ENCODE data around the gene ZNF565. TPM values are rescaled to one million over a fixed set of nuclear protein-coding genes. Genes with fewer than 3 reads are reported as not detected.
"Not testable (repeated sequence)": the region's sequence is repeated elsewhere in the genome, so short reads cannot be mapped to it uniquely, and the experiment has no call there.

Gene ZNF565
- polyA plus RNA-seq, 3 donors from 2014 or later: 2.9 to 7.6 (median 2.9) TPM

- no peak overlapping the region for H3K4me3 Mint-ChIP-seq
- H3K4me1 Mint-ChIP-seq: no peaks in the 10 kb centered on the region
- peaks cover 77 to 85% (median 81%) of the 10 kb centered on the region in 3 donors for H3K36me3 Mint-ChIP-seq
- H3K9me3 Mint-ChIP-seq: peaks cover 54 to 92% (median 86%) of the 10 kb centered on the region in 6 donors
- DNase-seq: no peak
- no peaks in the 10 kb centered on the region for H3K27me3 Mint-ChIP-seq (ENCODE audit: low read depth in 3 of 3)
- no peak overlapping the region for H3K27ac Mint-ChIP-seq
Observed at GRCh38 chr19:36236946-36237310, 22.5 kb upstream of the ZNF565 start.

- H3K36me3 Mint-ChIP-seq: peaks cover 77 to 86% (median 86%) of the 10 kb centered on the region in 3 donors
- no peak overlapping the region for H3K4me3 Mint-ChIP-seq
- no peak overlapping the region for H3K27ac Mint-ChIP-seq
- peaks cover 52 to 87% (median 81%) of the 10 kb centered on the region in 6 donors for H3K9me3 Mint-ChIP-seq
- no peaks in the 10 kb centered on the region for H3K4me1 Mint-ChIP-seq
- DNase-seq: no peak
- no peaks in the 10 kb centered on the region for H3K27me3 Mint-ChIP-seq (ENCODE audit: low read depth in 3 of 3)
Observed at GRCh38 chr19:36236304-36236945, 22.0 kb upstream of the ZNF565 start.

GRCh38 chr19:36233626-36234025 lies 19.2 kb upstream of the ZNF565 start:
- H3K27me3 Mint-ChIP-seq (ENCODE audit: low read depth in 3 of 3); DNase-seq; H3K27ac Mint-ChIP-seq; H3K4me3 Mint-ChIP-seq; H3K4me1 Mint-ChIP-seq: not testable (repeated sequence)
- Mint-ChIP-seq H3K9me3 (peaks cover 43 to 65% (median 61%) of the 10 kb centered on the region in 6 donors), H3K36me3 (peaks cover 77 to 92% (median 91%) of the 10 kb centered on the region in 3 donors)

- peaks cover 30 to 55% of the 10 kb centered on the region in 2 donors for H3K4me1 Mint-ChIP-seq
- no peak for DNase-seq
- H3K36me3 Mint-ChIP-seq: peaks cover 35 to 36% (median 36%) of the 10 kb centered on the region in 3 donors
- peaks cover 0 to 4% (median under 1%) of the 10 kb centered on the region in 6 donors for H3K9me3 Mint-ChIP-seq
- peak overlapping the region in 5 of 6 donors; percentile 18 to 77 (median 43) for H3K27ac Mint-ChIP-seq
- peak overlapping the region in 3 of 5 donors; percentile 5 to 38 (median 6) for H3K4me3 Mint-ChIP-seq
- peaks cover 0 to under 1% (median 0%) of the 10 kb centered on the region in 3 donors for H3K27me3 Mint-ChIP-seq (ENCODE audit: low read depth in 3 of 3)
Observed at GRCh38 chr19:36225219-36225892, 10.9 kb upstream of the ZNF565 start.

- H3K27ac Mint-ChIP-seq: no peak overlapping the region
- H3K9me3 Mint-ChIP-seq: no peaks in the 10 kb centered on the region
- H3K4me3 Mint-ChIP-seq: no peak overlapping the region
Observed at GRCh38 chr19:36222503-36222902, 8.0 kb upstream of the ZNF565 start.

GRCh38 chr19:36221474-36221873 lies 7.0 kb upstream of the ZNF565 start:
- no peak for DNase-seq
- H3K9me3 Mint-ChIP-seq: no peaks in the 10 kb centered on the region
- H3K4me1 Mint-ChIP-seq: peaks cover 47 to 67% of the 10 kb centered on the region in 2 donors
- H3K4me3 Mint-ChIP-seq: no peak overlapping the region
- peaks cover 18 to 27% (median 19%) of the 10 kb centered on the region in 3 donors for H3K36me3 Mint-ChIP-seq
- H3K27me3 Mint-ChIP-seq (ENCODE audit: low read depth in 3 of 3): no peaks in the 10 kb centered on the region
- peak overlapping the region in 2 of 6 donors; percentile 51 to 68 for H3K27ac Mint-ChIP-seq

More at GRCh38 chr19:36222503-36222902, 8.0 kb upstream of the ZNF565 start:
- DNase-seq: no peak
- H3K4me1 Mint-ChIP-seq: peaks cover 41 to 64% of the 10 kb centered on the region in 2 donors
- peaks cover 20 to 28% (median 20%) of the 10 kb centered on the region in 3 donors for H3K36me3 Mint-ChIP-seq
- H3K27me3 Mint-ChIP-seq (ENCODE audit: low read depth in 3 of 3): no peaks in the 10 kb centered on the region

- peaks cover 5 to 8% (median 5%) of the 10 kb centered on the region in 3 donors for H3K36me3 Mint-ChIP-seq
- H3K27ac Mint-ChIP-seq: peak overlapping the region in 1 of 6 donors; percentile 51
- H3K27me3 Mint-ChIP-seq (ENCODE audit: low read depth in 3 of 3): peaks cover 0 to 1% (median 0%) of the 10 kb centered on the region in 3 donors
- H3K4me1 Mint-ChIP-seq: peaks cover 24 to 26% of the 10 kb centered on the region in 2 donors
- no peak for DNase-seq
- H3K9me3 Mint-ChIP-seq: no peaks in the 10 kb centered on the region
- H3K4me3 Mint-ChIP-seq: no peak overlapping the region
Observed at GRCh38 chr19:36215276-36216123, 1.0 kb upstream of the ZNF565 start.

- Mint-ChIP-seq H3K4me3 (peak overlapping the region in 4 of 5 donors; percentile 20 to 53 (median 38)), H3K27ac (peak overlapping the region in 5 of 6 donors; percentile 26 to 65 (median 63)), H3K27me3 (ENCODE audit: low read depth in 3 of 3) (peaks cover 0 to 1% (median 0%) of the 10 kb centered on the region in 3 donors), H3K4me1 (peaks cover 9 to 14% of the 10 kb centered on the region in 2 donors), H3K9me3 (no peaks in the 10 kb centered on the region), H3K36me3 (no peaks in the 10 kb centered on the region)
- DNase-seq: no peak
Observed at GRCh38 chr19:36212895-36213294, 1.6 kb downstream of the ZNF565 start.

GRCh38 chr19:36210497-36210896 lies 4.0 kb downstream of the ZNF565 start:
- no peaks in the 10 kb centered on the region for H3K4me1 Mint-ChIP-seq
- H3K27ac Mint-ChIP-seq: no peak overlapping the region
- no peak overlapping the region for H3K4me3 Mint-ChIP-seq
- peaks cover 0 to 5% (median 1%) of the 10 kb centered on the region in 3 donors for H3K36me3 Mint-ChIP-seq
- H3K9me3 Mint-ChIP-seq: no peaks in the 10 kb centered on the region
- no peak for DNase-seq
- peaks cover 0 to 1% (median 0%) of the 10 kb centered on the region in 3 donors for H3K27me3 Mint-ChIP-seq (ENCODE audit: low read depth in 3 of 3)

GRCh38 chr19:36209372-36209771 lies 5.1 kb downstream of the ZNF565 start:
- no peak overlapping the region for H3K4me3 Mint-ChIP-seq
- no peak for DNase-seq
- peaks cover 0 to 1% (median 0%) of the 10 kb centered on the region in 3 donors for H3K27me3 Mint-ChIP-seq (ENCODE audit: low read depth in 3 of 3)
- H3K9me3 Mint-ChIP-seq: no peaks in the 10 kb centered on the region
- peaks cover 0 to 7% (median 3%) of the 10 kb centered on the region in 3 donors for H3K36me3 Mint-ChIP-seq
- H3K27ac Mint-ChIP-seq: no peak overlapping the region
- no peaks in the 10 kb centered on the region for H3K4me1 Mint-ChIP-seq

GRCh38 chr19:36207605-36208252 lies 6.7 kb downstream of the ZNF565 start:
- Mint-ChIP-seq H3K27me3 (ENCODE audit: low read depth in 3 of 3) (peaks cover 0 to 1% (median 0%) of the 10 kb centered on the region in 3 donors), H3K4me1 (no peaks in the 10 kb centered on the region), H3K9me3 (no peaks in the 10 kb centered on the region), H3K27ac (no peak overlapping the region), H3K4me3 (no peak overlapping the region), H3K36me3 (peaks cover 0 to 7% (median 3%) of the 10 kb centered on the region in 3 donors)
- DNase-seq: no peak

GRCh38 chr19:36203293-36203692 lies 11.2 kb downstream of the ZNF565 start:
- Mint-ChIP-seq H3K4me1 (no peaks in the 10 kb centered on the region), H3K4me3 (no peak overlapping the region), H3K27me3 (ENCODE audit: low read depth in 3 of 3) (no peaks in the 10 kb centered on the region), H3K36me3 (peaks cover 0 to 10% (median 10%) of the 10 kb centered on the region in 3 donors), H3K27ac (no peak overlapping the region), H3K9me3 (no peaks in the 10 kb centered on the region)
- no peak for DNase-seq

GRCh38 chr19:36201684-36202083 lies 12.8 kb downstream of the ZNF565 start:
- Mint-ChIP-seq H3K9me3 (no peaks in the 10 kb centered on the region), H3K36me3 (peaks cover 0 to 10% (median 7%) of the 10 kb centered on the region in 3 donors), H3K27me3 (ENCODE audit: low read depth in 3 of 3) (peaks cover 0 to 1% (median 0%) of the 10 kb centered on the region in 3 donors), H3K27ac (no peak overlapping the region), H3K4me1 (no peaks in the 10 kb centered on the region), H3K4me3 (no peak overlapping the region)
- DNase-seq: no peak
